Globus pallidus (tissue), 1 donor: ENCODE results near the gene MMP14.

Experiments
- DNase-seq: peaks from one replicate; pipeline ENCODE4 v3.0.0-alpha.2; 2015; ENCODE audit warnings: low spot score

Gene MMP14

DNA sequence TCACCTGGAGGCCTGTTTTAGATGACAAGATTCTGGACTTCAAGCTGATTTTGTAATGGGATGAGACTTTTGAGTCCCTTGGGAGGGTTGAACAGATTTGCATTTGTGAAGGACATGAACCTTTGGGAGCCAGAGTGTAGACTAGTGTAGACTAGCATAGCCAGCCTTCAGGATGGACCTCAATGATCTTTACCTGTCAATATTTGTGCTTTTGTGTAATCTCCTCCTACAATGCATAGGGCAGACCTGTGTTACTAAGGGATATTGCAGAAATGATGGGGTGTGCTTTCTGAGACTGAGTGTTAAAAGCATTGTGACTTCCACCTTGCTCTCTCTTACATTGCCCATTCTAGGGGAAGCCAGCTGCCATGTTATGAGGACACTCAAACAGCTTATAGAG, 25.3 kb downstream of the MMP14 start:
- no peak for DNase-seq

- DNase-seq: no peak
Measured at GRCh38 chr14:22864979-22865378, 28.6 kb downstream of the MMP14 start.

GRCh38 chr14:22865424-22866405, 29.3 kb downstream of the MMP14 start:
- DNase-seq: no peak

DNA sequence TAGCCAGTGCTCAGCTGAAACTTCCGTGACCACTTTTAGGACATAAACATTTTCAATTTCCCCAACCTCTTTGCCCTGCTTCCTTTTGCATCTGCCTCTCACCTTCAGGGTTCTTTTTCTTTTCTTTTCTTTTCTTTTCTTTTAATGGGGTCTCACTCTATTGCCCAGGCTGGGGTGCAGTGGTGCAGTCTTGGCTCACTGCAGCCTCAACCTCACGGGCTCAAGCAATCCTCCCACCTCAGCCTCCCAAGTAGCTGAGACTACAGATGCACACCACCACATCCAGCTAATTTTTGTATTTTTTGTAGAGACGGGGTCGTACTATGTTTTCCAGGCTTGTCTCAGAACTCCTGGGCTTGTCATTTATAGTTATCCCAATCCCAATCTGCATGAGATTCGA, 30.5 kb downstream of the MMP14 start:
- DNase-seq: no peak

DNA sequence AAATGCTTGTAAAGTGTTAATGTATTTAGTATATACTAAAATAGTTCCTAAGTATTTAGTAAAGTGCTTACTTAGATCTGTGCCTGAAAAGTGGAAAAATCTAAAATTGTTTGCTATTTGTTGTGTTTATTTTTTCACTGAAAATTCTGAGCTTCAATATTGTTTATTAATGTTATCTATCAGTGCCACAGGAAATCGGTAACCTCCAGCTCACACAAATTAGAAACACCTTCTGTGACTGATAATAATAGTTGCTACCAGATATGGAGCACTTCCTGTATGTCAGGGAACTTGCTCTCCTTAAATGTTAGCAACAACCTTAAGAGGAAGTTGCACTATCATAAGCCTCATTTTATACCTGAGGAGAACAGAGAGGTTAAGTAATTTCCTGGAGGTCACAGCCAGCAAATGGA, 34.4 kb downstream of the MMP14 start:
- no peak for DNase-seq

GRCh38 chr14:22871224-22872032, 35.0 kb downstream of the MMP14 start, which contains the start of gene LRP10:
Gene LRP10, plus strand, starts transcription at chr14:22871740. Its CDS starts 564 bp downstream, at chr14:22872304.
- DNase-seq: peak; percentile 93

DNA sequence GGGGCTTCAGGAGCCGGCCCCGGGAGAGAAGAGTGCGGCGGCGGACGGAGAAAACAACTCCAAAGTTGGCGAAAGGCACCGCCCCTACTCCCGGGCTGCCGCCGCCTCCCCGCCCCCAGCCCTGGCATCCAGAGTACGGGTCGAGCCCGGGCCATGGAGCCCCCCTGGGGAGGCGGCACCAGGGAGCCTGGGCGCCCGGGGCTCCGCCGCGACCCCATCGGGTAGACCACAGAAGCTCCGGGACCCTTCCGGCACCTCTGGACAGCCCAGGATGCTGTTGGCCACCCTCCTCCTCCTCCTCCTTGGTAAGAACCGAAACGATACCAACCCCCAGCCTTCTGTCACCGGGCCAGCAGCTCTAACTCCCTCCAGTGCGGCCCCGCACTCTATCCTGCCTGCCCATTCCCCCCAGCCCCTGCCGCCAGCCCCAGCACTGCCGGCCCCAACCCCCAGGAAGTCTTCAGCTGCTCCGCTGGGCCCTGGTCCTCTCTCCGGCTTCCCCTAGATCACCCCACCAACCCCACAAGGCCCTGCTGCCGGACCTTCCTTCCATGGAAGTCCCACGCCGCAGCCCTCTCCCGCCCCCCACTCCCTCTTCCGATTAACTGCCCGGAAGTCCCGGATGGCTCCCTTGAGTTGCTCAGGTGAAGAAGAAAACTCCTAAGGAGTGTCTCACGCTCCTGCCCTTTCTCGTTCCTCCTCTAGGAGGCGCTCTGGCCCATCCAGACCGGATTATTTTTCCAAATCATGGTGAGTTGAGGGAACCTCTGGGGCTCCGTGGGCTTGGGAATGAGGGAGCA, 35.8 kb downstream of the MMP14 start:
- peak; percentile 75 for DNase-seq

- no peak for DNase-seq
Measured at GRCh38 chr14:22872833-22873520, 36.6 kb downstream of the MMP14 start.

DNA sequence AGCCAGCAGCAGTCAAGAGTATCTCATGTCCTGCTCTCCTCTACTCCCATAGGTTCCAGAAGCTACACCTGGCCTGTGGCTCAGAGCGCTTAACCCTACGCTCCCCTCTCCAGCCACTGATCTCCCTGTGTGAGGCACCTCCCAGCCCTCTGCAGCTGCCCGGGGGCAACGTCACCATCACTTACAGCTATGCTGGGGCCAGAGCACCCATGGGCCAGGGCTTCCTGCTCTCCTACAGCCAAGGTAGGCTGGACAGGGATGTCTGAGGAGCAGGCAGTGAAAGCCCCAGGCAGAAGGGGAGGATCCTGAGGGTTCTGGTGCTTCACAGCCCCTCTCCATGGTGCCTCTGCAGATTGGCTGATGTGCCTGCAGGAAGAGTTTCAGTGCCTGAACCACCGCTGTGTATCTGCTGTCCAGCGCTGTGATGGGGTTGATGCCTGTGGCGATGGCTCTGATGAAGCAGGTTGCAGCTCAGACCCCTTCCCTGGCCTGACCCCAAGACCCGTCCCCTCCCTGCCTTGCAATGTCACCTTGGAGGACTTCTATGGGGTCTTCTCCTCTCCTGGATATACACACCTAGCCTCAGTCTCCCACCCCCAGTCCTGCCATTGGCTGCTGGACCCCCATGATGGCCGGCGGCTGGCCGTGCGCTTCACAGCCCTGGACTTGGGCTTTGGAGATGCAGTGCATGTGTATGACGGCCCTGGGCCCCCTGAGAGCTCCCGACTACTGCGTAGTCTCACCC, 38.8 kb downstream of the MMP14 start:
- DNase-seq: no peak

- DNase-seq: no peak
Measured at GRCh38 chr14:22875748-22876319, 39.4 kb downstream of the MMP14 start.

DNA sequence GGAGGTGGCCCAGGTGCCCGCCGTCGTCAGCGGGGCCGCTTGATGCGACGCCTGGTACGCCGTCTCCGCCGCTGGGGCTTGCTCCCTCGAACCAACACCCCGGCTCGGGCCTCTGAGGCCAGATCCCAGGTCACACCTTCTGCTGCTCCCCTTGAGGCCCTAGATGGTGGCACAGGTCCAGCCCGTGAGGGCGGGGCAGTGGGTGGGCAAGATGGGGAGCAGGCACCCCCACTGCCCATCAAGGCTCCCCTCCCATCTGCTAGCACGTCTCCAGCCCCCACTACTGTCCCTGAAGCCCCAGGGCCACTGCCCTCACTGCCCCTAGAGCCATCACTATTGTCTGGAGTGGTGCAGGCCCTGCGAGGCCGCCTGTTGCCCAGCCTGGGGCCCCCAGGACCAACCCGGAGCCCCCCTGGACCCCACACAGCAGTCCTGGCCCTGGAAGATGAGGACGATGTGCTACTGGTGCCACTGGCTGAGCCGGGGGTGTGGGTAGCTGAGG, 40.7 kb downstream of the MMP14 start:
- DNase-seq: no peak

DNA sequence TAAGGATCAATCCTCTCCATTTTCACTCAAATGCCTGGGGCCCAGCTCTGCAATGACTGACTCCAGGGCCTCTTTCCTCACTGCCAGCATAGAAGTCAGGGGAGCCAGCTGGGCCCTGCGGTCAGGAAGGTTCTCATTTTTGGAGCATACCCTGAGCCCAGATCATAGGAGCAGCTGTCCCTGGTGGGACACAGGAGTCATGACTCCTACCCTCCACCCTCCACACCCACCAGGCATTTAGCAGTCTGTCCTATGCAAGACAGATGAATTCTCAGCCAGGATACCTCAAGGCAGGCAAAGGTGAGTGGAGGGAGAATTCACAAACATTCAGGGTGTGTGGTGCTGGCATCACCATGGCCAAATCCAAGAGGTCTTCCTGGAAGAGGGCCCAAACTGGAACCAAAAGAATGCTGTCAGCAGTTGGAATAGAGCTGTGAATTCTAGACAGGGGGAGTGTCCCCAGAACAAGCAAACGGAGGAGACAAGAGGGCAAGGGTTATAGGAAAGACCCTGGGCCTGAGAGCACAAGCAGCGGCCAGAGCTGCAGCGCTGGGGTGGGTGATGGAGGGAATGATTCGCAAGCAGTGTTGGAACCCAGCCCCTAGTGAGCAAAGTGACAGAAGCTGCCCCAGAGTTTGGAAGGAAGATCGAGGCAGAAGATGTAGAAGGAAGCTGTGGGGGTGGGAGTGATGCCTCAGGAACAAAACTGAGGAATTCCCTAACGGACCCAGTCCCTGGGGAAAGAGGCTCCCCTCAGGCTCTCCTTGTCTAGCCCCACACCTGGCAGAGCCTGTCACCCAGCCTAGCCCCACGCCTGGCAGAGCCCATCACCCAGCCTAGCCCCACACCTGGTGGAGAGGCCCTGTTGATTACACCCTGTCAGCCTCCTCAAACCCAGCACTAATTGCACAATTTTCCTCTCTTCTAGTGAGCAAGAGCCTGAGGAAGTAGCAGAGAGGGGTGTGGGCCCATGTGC, 42.2 kb downstream of the MMP14 start:
- no peak for DNase-seq

GRCh38 chr14:22882064-22882463, 45.7 kb downstream of the MMP14 start:
- DNase-seq: no peak

DNA sequence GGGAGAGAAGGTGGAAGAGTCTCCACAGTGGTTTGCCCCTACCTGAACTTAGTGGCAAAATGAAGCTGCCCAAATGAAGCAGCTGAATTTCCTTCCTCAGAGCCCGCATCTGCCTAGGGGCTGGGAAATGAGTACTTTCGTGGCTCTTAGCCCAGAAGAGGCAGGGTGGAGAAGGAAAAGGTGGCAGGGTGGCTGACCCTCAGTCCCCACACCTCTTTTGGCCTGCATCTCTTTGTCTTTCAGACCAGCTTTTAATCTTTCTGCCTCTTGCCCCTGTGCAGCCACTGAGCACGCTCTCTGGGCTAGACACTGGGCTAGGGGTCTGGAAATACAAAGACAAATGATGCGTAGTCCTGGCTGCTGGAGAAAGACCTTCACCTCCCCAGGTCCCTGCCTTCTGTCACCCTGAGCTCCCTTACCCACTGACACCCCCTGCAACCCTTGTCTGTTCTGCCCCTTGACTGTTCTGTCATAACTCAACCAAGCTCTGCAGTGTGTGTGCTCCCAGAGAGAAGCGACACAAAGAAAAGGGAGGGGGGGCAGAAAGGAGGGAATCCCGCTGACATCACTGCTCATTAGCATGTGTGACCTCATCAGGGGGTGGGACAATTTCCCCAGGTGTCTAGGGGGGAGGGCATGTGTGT, 46.3 kb downstream of the MMP14 start:
- DNase-seq: peak; percentile 47

GRCh38 chr14:22883173-22883976, 47.0 kb downstream of the MMP14 start, which contains the start of gene REM2:
Gene REM2, plus strand, starts transcription at chr14:22883222. Its CDS starts 66 bp downstream, at chr14:22883288.
- DNase-seq: no peak

GRCh38 chr14:22884076-22884737, 47.8 kb downstream of the MMP14 start:
- DNase-seq: no peak
